SH-SY5Y (cell line): Measurements from ENCODE around the gene OSGEP.

Experiments
- GATA2 ChIP-seq: IDR thresholded peaks from 2 replicates; pipeline ENCODE4 v1.6.1; 2011; ENCODE audit warnings: mild to moderate bottlenecking, low read depth, low read length
- GATA3 ChIP-seq: IDR thresholded peaks from 2 replicates; pipeline ENCODE4 v1.6.1; 2011; ENCODE audit warnings: low read depth, mild to moderate bottlenecking, low read length, moderate library complexity

GRCh38 chr14:20435582-20436362, 18.8 kb downstream of the OSGEP start, which contains the start of gene KLHL33:
- TF ChIP-seq GATA2 (no peak), GATA3 (no peak)
